Effector CD4-positive, alpha-beta T cell (primary cell): Measurements from ENCODE around the gene NLRX1.
"Not testable (repeated sequence)": the region's sequence is repeated elsewhere in the genome, so short reads cannot be mapped to it uniquely, and the experiment has no call there.

Experiments
- DNase-seq: peaks from one replicate; pipeline ENCODE4 v3.0.0-alpha.2; 2020

NLRX1 gene

GRCh38 chr11:119185981-119186634, 17.6 kb downstream of the NLRX1 start:
- no peak for DNase-seq

- no peak for DNase-seq
Measured at GRCh38 chr11:119187123-119187892, 18.8 kb downstream of the NLRX1 start.

GRCh38 chr11:119188067-119188466, 19.5 kb downstream of the NLRX1 start:
- no peak for DNase-seq

GRCh38 chr11:119188887-119189286, 20.4 kb downstream of the NLRX1 start:
- DNase-seq: no peak

- DNase-seq: no peak
Measured at GRCh38 chr11:119189393-119189792, 20.9 kb downstream of the NLRX1 start.

GRCh38 chr11:119190531-119190930, 22.0 kb downstream of the NLRX1 start:
- no peak for DNase-seq

GRCh38 chr11:119191265-119191664, 22.7 kb downstream of the NLRX1 start:
- not testable (repeated sequence) for DNase-seq

GRCh38 chr11:119192111-119192510, 23.6 kb downstream of the NLRX1 start:
- DNase-seq: no peak

- no peak for DNase-seq
Measured at GRCh38 chr11:119193001-119193400, 24.5 kb downstream of the NLRX1 start.

GRCh38 chr11:119193626-119194025, 25.1 kb downstream of the NLRX1 start:
- DNase-seq: no peak

- no peak for DNase-seq
Measured at GRCh38 chr11:119194811-119195440, 26.4 kb downstream of the NLRX1 start.

GRCh38 chr11:119195680-119196079, 27.2 kb downstream of the NLRX1 start:
- DNase-seq: no peak

GRCh38 chr11:119196833-119197483, 28.4 kb downstream of the NLRX1 start:
- peak; percentile 57 for DNase-seq

GRCh38 chr11:119198925-119199324, 30.4 kb downstream of the NLRX1 start:
- no peak for DNase-seq

GRCh38 chr11:119201236-119201635, 32.7 kb downstream of the NLRX1 start:
- DNase-seq: not testable (repeated sequence)

GRCh38 chr11:119202554-119202953, 34.0 kb downstream of the NLRX1 start:
- no peak for DNase-seq

- no peak for DNase-seq
Measured at GRCh38 chr11:119204066-119204465, 35.5 kb downstream of the NLRX1 start.

GRCh38 chr11:119205080-119205479, 36.6 kb downstream of the NLRX1 start:
- no peak for DNase-seq

- DNase-seq: peak; percentile 97
Measured at GRCh38 chr11:119205574-119206510, 37.3 kb downstream of the NLRX1 start, which contains the start of gene CBL. TSS of gene CBL (plus strand) at chr11:119206339. CDS start at chr11:119206418, 79 bp downstream.

- peak; percentile 28 for DNase-seq
Measured at GRCh38 chr11:119206511-119207414, 38.2 kb downstream of the NLRX1 start.

- no peak for DNase-seq
Measured at GRCh38 chr11:119207415-119207960, 39.0 kb downstream of the NLRX1 start.
